HCT116 (cell line): Measurements from ENCODE around the gene BPIFB1. TPM values are rescaled to one million over a fixed set of nuclear protein-coding genes. Genes with fewer than 3 reads are reported as not detected.

Source experiments
- ATAC-seq: fragments of 200-7000 bp; cut with Tn5 transposase; 2 replicates; pipeline ENCODE4 v1.9.1; 2020; ENCODE audit warnings: mild to moderate bottlenecking, moderate library complexity
- BruUV-seq: library from RNA; stranded (reverse); fragments of 400-500 nt; replicated peaks from 2 replicates; lab custom pipeline; 2021; lab: Mats Ljungman, UMichigan
- CTCF ChIA-PET: fragments of 300-600 bp; sonication (Branson Sonifier 250); formaldehyde crosslinking; loops from one replicate; lab custom pipeline; 2021; ENCODE audit warnings: antibody characterized with exemption; lab: Charles Lee
- POLR2A ChIA-PET: fragments of 300-600, 350-600 bp; sonication (Branson Sonifier 250); formaldehyde crosslinking; loops from one replicate; lab custom pipeline; 2021; ENCODE audit warnings: antibody characterized with exemption; lab: Charles Lee
- RAD21 ChIA-PET, 2 experiments: fragments of 300-600 bp; sonication (Branson Sonifier 250); formaldehyde crosslinking; loops; one replicate each; lab custom pipeline; 2023; ENCODE audit warnings: low total read pairs in 2 of 2; ENCODE audit not compliant: uncharacterized antibody in 2 of 2, unreplicated experiment in 2 of 2, low non-redundant PET in 1 of 2; lab: Charles Lee
- DNase-seq: peaks from one replicate; pipeline ENCODE4 v3.0.0-alpha.2; 2010; ENCODE audit warnings: low read depth, low spot score
- H2AFZ ChIP-seq: fragments of 200-600 bp; shearing (Covaris generic), sonication (generic); 2 replicates; pipeline ENCODE4 v1.6.1; 2017; ENCODE audit warnings: low read depth, mixed run types, mixed read lengths, antibody characterized with exemption, low read length; ENCODE audit not compliant: poor library complexity, severe bottlenecking
- H3K27ac ChIP-seq: 2 replicates; pipeline ENCODE4 v1.5.1; 2012; ENCODE audit warnings: low read depth, low read length
- H3K27me3 ChIP-seq: fragments of 200-600 bp; sonication (generic); 2 replicates; pipeline ENCODE4 v1.6.1; 2016; ENCODE audit warnings: mixed run types, low read length, mixed read lengths; ENCODE audit not compliant: insufficient read depth
- H3K36me3 ChIP-seq, 2 experiments: fragments of 200-500 bp in 1 of 2; fragments of 200-600 bp in 1 of 2; sonication (Bioruptor generic) in 1 of 2; sonication (generic) in 1 of 2; 2 replicates each; pipeline versions ENCODE4 v1.5.1 to v1.6.1; 2014 to 2016; ENCODE audit warnings: low read length in 2 of 2, inconsistent platforms in 1 of 2, mixed read lengths in 1 of 2, mixed run types in 1 of 2; ENCODE audit not compliant: insufficient read depth in 2 of 2, control insufficient read depth in 1 of 2
- H3K4me1 ChIP-seq, 2 experiments: fragments of 200-600 bp in 1 of 2; sonication (generic) in 1 of 2; 2 replicates each; pipeline versions ENCODE4 v1.5.1 to v1.6.1; 2012 to 2017; ENCODE audit warnings: low read length in 2 of 2, inconsistent platforms in 1 of 2, mild to moderate bottlenecking in 1 of 2, mixed read lengths in 1 of 2, mixed run types in 1 of 2, moderate library complexity in 1 of 2; ENCODE audit not compliant: insufficient read depth in 2 of 2, control insufficient read depth in 1 of 2
- H3K4me2 ChIP-seq: fragments of 200-600 bp; sonication (generic); 2 replicates; pipeline ENCODE4 v1.6.1; 2017; ENCODE audit warnings: mixed run types, low read length, mixed read lengths
- H3K4me3 ChIP-seq, 2 experiments: fragments of 200-600 bp in 1 of 2; sonication (generic) in 1 of 2; replicated peaks in 1 of 2; 2 replicates each; pipeline ENCODE4 v1.5.1; 2011 to 2016; ENCODE audit warnings: low read length in 2 of 2, control low read depth in 1 of 2, low read depth in 1 of 2, mild to moderate bottlenecking in 1 of 2, mixed read lengths in 1 of 2, mixed run types in 1 of 2
- H3K79me2 ChIP-seq: fragments of 200-600 bp; sonication (generic); 2 replicates; pipeline ENCODE4 v1.6.1; 2017; ENCODE audit warnings: mild to moderate bottlenecking, mixed run types, low read length, moderate library complexity, mixed read lengths; ENCODE audit not compliant: insufficient read depth
- H3K9ac ChIP-seq: fragments of 200-600 bp; sonication (generic); 2 replicates; pipeline ENCODE4 v1.6.1; 2016; ENCODE audit warnings: low read length, mixed read lengths
- H3K9me2 ChIP-seq: fragments of 200-600 bp; sonication (generic), shearing (Covaris generic); 2 replicates; pipeline ENCODE4 v1.6.1; 2017; ENCODE audit warnings: mixed run types, mild to moderate bottlenecking, moderate library complexity; ENCODE audit not compliant: insufficient read depth
- H3K9me3 ChIP-seq, 2 experiments: fragments of 200-500 bp in 1 of 2; fragments of 200-600 bp in 1 of 2; sonication (Bioruptor generic) in 1 of 2; sonication (generic) in 1 of 2; 2 replicates each; pipeline ENCODE4 v1.6.1; 2014 to 2017; ENCODE audit warnings: low read length in 2 of 2, mixed read lengths in 2 of 2, inconsistent platforms in 1 of 2, low read depth in 1 of 2, mild to moderate bottlenecking in 1 of 2, mixed run types in 1 of 2, moderate library complexity in 1 of 2; ENCODE audit not compliant: control insufficient read depth in 1 of 2, insufficient read depth in 1 of 2
- H4K20me1 ChIP-seq: fragments of 200-600 bp; sonication (generic), shearing (Covaris generic); 2 replicates; pipeline ENCODE4 v1.6.1; 2017; ENCODE audit warnings: mixed run types, mild to moderate bottlenecking, moderate library complexity; ENCODE audit not compliant: insufficient read depth
- ATF3 ChIP-seq: IDR thresholded peaks from 2 replicates; pipeline ENCODE4 v1.6.1; 2012
- CBX3 ChIP-seq: IDR thresholded peaks from 2 replicates; pipeline ENCODE4 v1.6.1; 2012; ENCODE audit warnings: low read depth
- CEBPB ChIP-seq: IDR thresholded peaks from 2 replicates; pipeline ENCODE4 v1.6.1; 2012; ENCODE audit warnings: low read depth
- EGR1 ChIP-seq: IDR thresholded peaks from 2 replicates; pipeline ENCODE4 v1.6.1; 2012; ENCODE audit warnings: low read depth
- EZH2 ChIP-seq: fragments of 200-600 bp; sonication (generic); IDR thresholded peaks from 2 replicates; pipeline ENCODE4 v1.6.1; 2017; ENCODE audit warnings: antibody characterized with exemption, mixed run types
- EZH2phosphoT487 ChIP-seq: fragments of 200-600 bp; IDR thresholded peaks from 2 replicates; pipeline ENCODE4 v1.6.1; 2018; ENCODE audit warnings: antibody characterized with exemption, borderline replicate concordance
- JUND ChIP-seq: IDR thresholded peaks from 2 replicates; pipeline ENCODE4 v1.6.1; 2012
- MAX ChIP-seq: IDR thresholded peaks from 2 replicates; pipeline ENCODE4 v1.6.1; 2012
- POLR2A ChIP-seq: IDR thresholded peaks from 2 replicates; pipeline ENCODE4 v1.7.0; 2011; ENCODE audit warnings: borderline replicate concordance; ENCODE audit not compliant: insufficient read depth, insufficient read length; ENCODE audit errors: extremely low read depth
- RAD21 ChIP-seq: IDR thresholded peaks from 2 replicates; pipeline ENCODE4 v1.6.1; 2012; ENCODE audit warnings: low read depth, mild to moderate bottlenecking
- SIN3A ChIP-seq: IDR thresholded peaks from 2 replicates; pipeline ENCODE4 v1.6.1; 2012; ENCODE audit warnings: low read depth
- SP1 ChIP-seq: IDR thresholded peaks from 2 replicates; pipeline ENCODE4 v1.6.1; 2012; ENCODE audit warnings: low read depth
- SRF ChIP-seq: IDR thresholded peaks from 2 replicates; pipeline ENCODE4 v1.6.1; 2012; ENCODE audit warnings: low read depth
- ZBTB33 ChIP-seq: IDR thresholded peaks from 2 replicates; pipeline ENCODE4 v1.6.1; 2011; ENCODE audit warnings: mild to moderate bottlenecking, low read length, moderate library complexity; ENCODE audit not compliant: insufficient replicate concordance; ENCODE audit errors: extremely low read depth
- intact Hi-C: fragments of 100-400 bp; cut with micrococcal nuclease; formaldehyde crosslinking; loops from 2 replicates; pipeline ENCODE4 v1.10.0; 2022
- total RNA-seq: library from RNA; stranded (reverse); gene quantifications from one replicate; pipeline ENCODE4 v1.2.1, GENCODE V29; 2021; ENCODE audit not compliant: unreplicated experiment
- TF ChIP-seq, protein P1 (sequence below): IDR thresholded peaks from 2 replicates; pipeline ENCODE4 v1.6.1; 2012; ENCODE audit warnings: low read depth

The BPIFB1 gene
- total RNA-seq, 1 experiment from 2014 or later = 0.17 TPM

GRCh38 chr20:33273117-33273851 is 9.7 kb upstream of the BPIFB1 start:
- ATAC-seq = no peak
- Histone ChIP-seq H2AFZ (no peak overlapping the region), H3K27me3 (peaks cover 19% of the 10 kb centered on the region; the same call in 1 of the 2 replicates)

More at GRCh38 chr20:33273117-33273851, 9.7 kb upstream of the BPIFB1 start:
- Histone ChIP-seq H3K27ac (no peak overlapping the region), H3K4me2 (no peak overlapping the region), H3K4me1 (no peaks in the 10 kb centered on the region), H3K4me3 (no peak overlapping the region), H4K20me1 (no peaks in the 10 kb centered on the region), H3K9ac (no peak overlapping the region), H3K36me3 (no peaks in the 10 kb centered on the region), H3K79me2 (no peaks in the 10 kb centered on the region), H3K9me3 (no peaks in the 10 kb centered on the region), H3K9me2 (no peaks in the 10 kb centered on the region)
- intact Hi-C loops = no loop called here
- CTCF ChIA-PET = no interaction called here
- DNase-seq = no peak
- BruUV-seq = no TSS peak
- POLR2A ChIA-PET = no interaction called here
- RAD21 ChIA-PET = no interaction called here
- no peak for TF ChIP-seq POLR2A
- no peak for TF ChIP-seq SRF
- TF ChIP-seq ATF3 = no peak
- no peak for TF ChIP-seq EZH2
- TF ChIP-seq EZH2phosphoT487 = no peak
- TF ChIP-seq, protein P1, sequence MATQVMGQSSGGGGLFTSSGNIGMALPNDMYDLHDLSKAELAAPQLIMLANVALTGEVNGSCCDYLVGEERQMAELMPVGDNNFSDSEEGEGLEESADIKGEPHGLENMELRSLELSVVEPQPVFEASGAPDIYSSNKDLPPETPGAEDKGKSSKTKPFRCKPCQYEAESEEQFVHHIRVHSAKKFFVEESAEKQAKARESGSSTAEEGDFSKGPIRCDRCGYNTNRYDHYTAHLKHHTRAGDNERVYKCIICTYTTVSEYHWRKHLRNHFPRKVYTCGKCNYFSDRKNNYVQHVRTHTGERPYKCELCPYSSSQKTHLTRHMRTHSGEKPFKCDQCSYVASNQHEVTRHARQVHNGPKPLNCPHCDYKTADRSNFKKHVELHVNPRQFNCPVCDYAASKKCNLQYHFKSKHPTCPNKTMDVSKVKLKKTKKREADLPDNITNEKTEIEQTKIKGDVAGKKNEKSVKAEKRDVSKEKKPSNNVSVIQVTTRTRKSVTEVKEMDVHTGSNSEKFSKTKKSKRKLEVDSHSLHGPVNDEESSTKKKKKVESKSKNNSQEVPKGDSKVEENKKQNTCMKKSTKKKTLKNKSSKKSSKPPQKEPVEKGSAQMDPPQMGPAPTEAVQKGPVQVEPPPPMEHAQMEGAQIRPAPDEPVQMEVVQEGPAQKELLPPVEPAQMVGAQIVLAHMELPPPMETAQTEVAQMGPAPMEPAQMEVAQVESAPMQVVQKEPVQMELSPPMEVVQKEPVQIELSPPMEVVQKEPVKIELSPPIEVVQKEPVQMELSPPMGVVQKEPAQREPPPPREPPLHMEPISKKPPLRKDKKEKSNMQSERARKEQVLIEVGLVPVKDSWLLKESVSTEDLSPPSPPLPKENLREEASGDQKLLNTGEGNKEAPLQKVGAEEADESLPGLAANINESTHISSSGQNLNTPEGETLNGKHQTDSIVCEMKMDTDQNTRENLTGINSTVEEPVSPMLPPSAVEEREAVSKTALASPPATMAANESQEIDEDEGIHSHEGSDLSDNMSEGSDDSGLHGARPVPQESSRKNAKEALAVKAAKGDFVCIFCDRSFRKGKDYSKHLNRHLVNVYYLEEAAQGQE = no peak
- TF ChIP-seq EGR1 = no peak
- TF ChIP-seq MAX = no peak
- TF ChIP-seq CBX3 = no peak
- TF ChIP-seq CEBPB = no peak
- no peak for TF ChIP-seq SP1
- TF ChIP-seq SIN3A = no peak
- TF ChIP-seq RAD21 = no peak
- no peak for TF ChIP-seq ZBTB33
- TF ChIP-seq JUND = no peak
